ENCODE data around the gene FBXL13.

DNA sequence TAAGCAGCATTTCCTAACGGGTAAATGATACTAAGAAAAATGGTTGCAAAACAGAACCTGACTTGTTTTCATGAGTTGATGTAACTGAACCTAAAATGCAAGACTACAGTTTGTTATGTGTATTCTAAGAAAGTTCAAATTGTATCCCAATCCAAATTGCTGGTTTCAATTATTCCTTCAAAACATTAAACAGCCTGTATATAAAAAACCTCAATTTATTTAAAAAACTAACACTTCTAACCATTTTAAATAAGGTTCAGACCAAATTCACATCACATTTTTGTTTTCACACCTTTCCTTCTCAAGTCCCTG is 80.9 kb downstream of the FBXL13 start:
- TF ChIP-seq, protein P1, sequence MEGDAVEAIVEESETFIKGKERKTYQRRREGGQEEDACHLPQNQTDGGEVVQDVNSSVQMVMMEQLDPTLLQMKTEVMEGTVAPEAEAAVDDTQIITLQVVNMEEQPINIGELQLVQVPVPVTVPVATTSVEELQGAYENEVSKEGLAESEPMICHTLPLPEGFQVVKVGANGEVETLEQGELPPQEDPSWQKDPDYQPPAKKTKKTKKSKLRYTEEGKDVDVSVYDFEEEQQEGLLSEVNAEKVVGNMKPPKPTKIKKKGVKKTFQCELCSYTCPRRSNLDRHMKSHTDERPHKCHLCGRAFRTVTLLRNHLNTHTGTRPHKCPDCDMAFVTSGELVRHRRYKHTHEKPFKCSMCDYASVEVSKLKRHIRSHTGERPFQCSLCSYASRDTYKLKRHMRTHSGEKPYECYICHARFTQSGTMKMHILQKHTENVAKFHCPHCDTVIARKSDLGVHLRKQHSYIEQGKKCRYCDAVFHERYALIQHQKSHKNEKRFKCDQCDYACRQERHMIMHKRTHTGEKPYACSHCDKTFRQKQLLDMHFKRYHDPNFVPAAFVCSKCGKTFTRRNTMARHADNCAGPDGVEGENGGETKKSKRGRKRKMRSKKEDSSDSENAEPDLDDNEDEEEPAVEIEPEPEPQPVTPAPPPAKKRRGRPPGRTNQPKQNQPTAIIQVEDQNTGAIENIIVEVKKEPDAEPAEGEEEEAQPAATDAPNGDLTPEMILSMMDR (conservative IDR thresholded peaks at IDR 0.05; ENCODE audit: low read depth in 2 of 2), result no peak
- TF ChIP-seq POLR2AphosphoS5 (IDR thresholded peaks at IDR 0.05; ENCODE audit: low read depth) (no peak), REST (IDR thresholded peaks at IDR 0.05; ENCODE audit: unreplicated experiment) (no peak), EZH2 (IDR thresholded peaks at IDR 0.05; ENCODE audit: low read depth, unreplicated experiment) (no peak), EZH2phosphoT487 (IDR thresholded peaks at IDR 0.05; ENCODE audit: unreplicated experiment) (no peak), CREB1 (CRISPR knock-in tag; IDR thresholded peaks at IDR 0.05; ENCODE audit: low read depth) (no peak), ZNF114 (CRISPR knock-in tag; IDR thresholded peaks at IDR 0.05) (no peak), JUNB (IDR thresholded peaks at IDR 0.05; ENCODE audit: unreplicated experiment) (no peak)

Measured in GM23338 (cell line).